HT1080 (cell line): ENCODE data around the gene SH3BP5. TPM values are rescaled to one million over a fixed set of nuclear protein-coding genes. Genes with fewer than 3 reads are reported as not detected.
A peak's percentile ranks its signal among the peaks of the same experiment; 100 is the strongest.
"Not testable (repeated sequence)": the region's sequence is repeated elsewhere in the genome, so short reads cannot be mapped to it uniquely, and the experiment has no call there.

Source experiments
- DNase-seq: peaks from one replicate; pipeline ENCODE4 v3.0.0-alpha.2; 2015; ENCODE audit warnings: low read depth
- polyA plus RNA-seq, 2 experiments: library from polyadenylated mRNA; depleted of rRNA; stranded (reverse); fragments of >200 nt; gene quantifications; 2 replicates each; pipeline ENCODE4 v1.2.3, GENCODE V29; 2015
- total RNA-seq: library from RNA; depleted of rRNA; stranded (reverse); fragments of >200 nt; shearing (Covaris generic); gene quantifications from 2 replicates; pipeline ENCODE4 v1.2.3, GENCODE V29; 2014; rRNA removed

The SH3BP5 gene
- 23.2 and 28.8 TPM in 2 replicates for total RNA-seq
- 36.9 and 41.4 TPM in 2 replicates for polyA plus RNA-seq (2015; cell fraction: cytosol; rRNA removed)
- 27.2 and 36.5 TPM in 2 replicates for polyA plus RNA-seq (2015; cell fraction: nucleus; rRNA removed)

DNA sequence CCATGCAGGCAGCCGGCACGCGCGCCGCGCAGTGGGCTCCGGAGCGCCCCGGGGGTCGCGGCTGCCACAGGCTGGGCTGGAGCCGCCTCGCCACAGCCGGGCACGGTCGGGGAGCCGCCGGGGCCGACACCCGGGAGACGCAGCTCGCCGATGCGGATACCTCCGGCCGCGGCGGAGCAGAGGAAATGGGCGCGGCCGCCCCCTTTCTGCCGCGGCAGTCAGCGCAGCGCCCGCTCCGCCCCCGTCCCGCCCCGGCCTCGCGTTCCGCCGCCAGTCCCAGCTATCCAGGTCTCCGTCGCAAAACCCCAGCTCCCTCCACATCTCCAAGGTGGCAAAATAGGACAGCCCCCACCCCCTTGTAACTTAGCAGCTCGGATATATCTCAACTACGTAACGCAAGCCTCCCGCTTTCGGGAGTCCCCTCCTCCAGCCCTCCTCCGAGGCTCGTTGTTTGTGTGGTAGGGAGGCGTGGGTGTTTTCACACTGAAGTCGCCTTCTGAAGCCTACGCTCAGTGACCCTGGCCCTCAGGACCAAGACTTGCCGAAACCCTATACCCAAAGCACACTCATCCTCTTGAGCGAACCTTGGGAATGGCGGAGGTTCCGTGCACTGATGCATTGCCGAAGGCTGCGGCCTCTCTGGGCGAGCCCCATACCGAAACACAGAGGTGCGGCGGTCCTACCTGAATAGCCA is at the start of gene SH3BP5:
Gene SH3BP5 (minus strand): TSS at position 182 of the 694 bp plus-strand sequence. CDS start 178 bp downstream, at position 4.
- peak; percentile 68 for DNase-seq

DNA sequence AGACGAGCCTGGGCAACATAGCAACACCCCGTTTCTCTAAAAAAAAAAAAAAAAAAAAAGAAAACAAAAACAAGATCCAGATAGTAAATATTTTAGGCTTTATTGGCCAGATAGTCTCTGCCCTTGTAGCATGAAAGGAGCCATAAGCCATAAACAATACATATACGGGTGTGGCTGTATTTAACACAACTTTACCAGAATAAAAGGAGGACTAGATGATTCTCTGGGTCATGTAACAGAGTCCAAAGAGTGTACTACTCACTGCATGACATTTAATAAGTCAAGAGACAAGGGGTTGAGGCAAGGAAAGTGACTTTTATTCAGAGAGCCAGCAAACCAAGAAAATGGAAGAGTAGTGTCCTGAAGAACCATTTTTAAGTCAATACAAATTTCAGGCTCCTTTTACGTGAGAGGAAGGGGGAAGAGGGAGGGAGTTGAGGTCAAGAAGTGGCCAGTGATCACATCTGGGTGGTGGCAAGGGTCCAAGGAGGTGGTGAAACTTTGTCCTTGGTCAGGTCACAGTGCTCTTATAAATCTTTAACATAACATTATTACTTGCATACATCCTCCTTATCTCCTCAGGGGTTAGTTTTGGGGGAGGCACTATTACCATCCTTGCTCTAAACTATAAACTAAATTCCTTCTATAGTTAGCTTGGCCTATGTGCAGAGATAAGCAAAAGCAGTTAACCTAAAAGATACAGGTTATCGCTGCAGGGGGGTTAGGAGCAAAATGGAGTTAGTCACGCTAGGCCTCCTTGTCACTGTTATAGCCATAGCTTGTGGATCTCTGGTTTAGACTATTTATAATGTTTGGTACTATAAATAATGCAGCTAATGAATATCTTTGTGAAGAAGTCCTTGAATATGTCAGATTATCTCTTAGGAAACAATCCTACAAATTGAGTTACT is 48.8 kb upstream of the SH3BP5 start:
- DNase-seq: no peak

DNA sequence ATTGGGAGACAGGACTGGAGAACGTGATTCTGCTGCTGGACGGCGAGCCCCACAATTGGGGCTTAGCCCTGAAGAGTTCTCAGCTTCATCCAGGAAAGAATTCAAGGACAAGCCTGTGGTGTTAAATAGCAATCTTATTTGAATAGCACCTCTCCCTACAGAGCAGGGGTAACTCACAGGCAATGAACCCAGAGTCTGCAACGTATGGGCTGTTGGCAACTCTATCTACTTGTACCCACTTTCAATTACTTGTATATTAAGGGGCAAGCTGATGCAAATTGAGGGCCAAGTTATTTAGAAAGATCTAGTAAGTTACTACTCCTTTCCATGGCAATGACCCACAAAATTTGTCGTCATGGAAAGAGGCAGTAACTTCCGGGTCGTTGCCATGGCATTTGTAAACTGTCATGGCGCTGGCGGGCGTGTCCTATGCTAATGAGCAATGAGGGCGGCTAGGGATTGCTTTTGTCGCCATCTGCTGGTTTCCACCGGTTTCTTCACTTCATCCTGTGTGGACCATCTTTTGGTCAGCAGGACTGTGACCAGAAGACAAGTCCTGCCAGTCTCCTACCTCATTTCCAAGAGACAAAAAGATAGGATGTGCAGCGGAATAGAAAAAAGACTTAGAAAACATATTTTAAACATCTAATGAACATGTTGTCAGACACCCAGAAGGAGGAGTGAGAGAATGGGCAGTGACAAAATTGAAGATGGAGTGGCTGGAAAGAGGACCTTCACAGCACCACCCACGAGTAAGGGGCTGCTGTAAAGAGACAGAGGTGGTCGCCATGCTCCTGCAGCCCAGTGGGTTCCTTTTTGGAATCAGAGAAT is 45.8 kb upstream of the SH3BP5 start:
- peak; percentile 90 for DNase-seq

DNA sequence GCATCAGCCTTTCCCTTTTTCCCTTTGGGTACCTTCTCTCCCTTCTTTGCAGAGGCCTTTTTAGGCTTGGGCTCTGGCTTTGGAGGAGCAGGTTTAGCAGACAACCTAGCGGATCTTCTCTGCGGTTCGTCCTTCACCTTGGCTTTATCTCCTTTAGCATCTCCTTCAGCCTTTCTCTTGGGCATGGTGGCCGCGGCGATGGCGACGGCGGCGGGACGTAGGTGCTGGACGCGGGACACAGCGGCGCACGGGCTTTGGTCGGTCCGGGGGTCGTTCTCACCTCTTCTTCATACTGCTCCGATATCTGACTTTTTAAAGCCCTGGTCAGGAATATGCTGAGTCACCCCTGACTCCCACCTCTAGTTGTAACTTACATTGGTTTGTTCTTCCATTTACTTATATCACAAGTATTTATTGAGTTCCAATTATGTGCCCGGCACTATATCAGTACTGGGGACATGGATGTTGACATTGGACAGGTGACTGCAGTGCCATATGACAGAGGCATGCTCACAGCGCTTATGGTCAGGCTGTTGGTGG is 43.1 kb upstream of the SH3BP5 start:
- no peak for DNase-seq

GRCh38 chr3:15372918-15373317 is 40.5 kb upstream of the SH3BP5 start:
- DNase-seq: no peak

GRCh38 chr3:15368561-15369135 is 36.3 kb upstream of the SH3BP5 start:
- peak; percentile 68 for DNase-seq

- DNase-seq: peak; percentile 40
Observed at GRCh38 chr3:15367059-15367458, 34.7 kb upstream of the SH3BP5 start.

- not testable (repeated sequence) for DNase-seq
Observed at GRCh38 chr3:15364078-15364477, 31.7 kb upstream of the SH3BP5 start.

- DNase-seq: no peak
Observed at GRCh38 chr3:15361494-15362214, 29.3 kb upstream of the SH3BP5 start.

DNA sequence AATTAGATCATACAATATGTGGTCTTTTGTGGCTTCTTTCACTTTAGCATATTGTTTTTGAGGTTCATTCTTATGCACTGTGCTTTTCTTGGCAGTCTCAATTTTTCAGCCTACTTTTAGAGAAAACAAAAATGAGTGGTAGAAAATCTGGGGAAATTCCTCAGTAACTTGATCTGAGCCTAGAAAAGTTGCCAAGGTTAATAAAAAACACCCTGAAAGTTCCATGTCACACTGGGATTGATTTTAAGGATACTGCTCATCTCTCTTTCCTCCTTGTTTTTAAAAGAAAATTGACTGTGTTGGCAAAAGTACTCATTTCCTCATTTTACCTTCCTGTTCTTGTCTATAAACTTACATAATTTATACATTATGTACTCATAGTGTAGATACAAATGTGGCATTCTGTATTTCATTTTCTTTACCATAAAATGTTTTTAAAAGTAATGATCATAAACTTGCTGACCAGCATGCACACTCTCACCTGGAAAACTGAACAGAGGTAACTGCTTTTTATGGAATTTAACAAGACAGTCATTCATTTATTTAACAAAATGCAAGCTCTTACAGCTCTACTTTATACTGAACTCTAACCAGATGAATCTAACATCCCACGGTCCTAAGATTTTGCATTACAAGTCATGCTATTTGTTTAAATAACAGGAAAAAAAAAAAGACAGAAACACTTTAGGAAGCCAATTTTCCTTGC is 28.6 kb upstream of the SH3BP5 start:
- DNase-seq: no peak

- peak; percentile 51 for DNase-seq
Observed at GRCh38 chr3:15359677-15360397, 27.5 kb upstream of the SH3BP5 start.

DNA sequence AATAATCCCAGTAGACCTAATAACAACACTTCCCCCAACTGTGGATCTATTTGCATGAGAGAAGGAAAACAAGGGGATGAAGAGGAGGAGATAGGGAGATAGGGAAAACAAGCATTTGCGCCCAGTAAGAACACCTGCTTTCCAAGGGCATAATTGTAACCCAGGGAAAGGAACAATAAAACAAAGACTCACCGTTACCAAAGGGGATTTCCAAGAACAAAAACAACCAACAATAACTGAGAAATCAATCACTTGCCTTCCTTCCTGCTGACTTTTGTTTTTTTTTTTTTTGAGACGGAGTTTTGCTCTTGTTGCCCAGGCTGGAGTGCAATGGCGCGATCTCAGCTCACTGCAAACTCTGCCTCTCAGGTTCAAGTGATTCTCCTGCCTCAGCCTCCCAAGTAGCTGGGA is 24.3 kb upstream of the SH3BP5 start:
- DNase-seq: not testable (repeated sequence)

DNA sequence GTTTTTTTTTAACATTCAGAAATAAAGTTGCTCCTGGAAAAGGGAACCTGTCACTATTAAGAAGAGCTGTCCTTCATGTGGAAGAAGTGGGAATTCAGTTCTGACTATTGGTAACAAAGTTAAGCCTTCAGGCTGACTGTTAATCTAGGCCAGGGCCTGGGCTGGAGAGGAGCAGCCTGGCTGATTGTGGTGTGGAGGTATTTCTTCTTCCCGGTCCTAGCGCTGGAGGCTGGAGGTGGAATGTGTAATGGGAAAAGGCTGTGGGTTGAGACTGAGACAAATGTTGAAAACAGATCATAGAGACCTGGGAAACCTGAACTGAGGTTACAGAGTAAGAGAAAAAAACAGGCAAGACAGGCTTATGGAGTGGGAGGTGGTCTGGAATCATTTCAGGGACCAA is 23.8 kb upstream of the SH3BP5 start:
- DNase-seq: no peak

DNA sequence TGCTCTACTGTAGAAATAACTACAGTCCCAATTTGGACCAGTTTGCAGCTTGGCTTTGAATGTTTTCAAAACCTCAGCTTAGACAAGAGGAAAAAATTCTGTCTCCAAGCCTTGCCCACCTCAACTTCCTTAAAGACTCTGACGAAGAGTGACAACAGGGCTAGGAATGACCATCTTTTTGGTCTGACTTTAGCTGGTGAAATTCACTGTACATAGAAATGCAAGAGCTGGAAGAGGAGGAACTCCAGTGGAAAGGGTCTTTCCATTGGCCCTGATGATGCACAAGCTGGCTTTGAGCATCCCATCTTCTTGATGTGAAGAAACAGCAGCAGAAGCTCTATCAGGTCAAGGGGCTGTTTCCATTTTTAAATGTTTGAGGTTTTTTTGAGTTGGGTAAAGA is 22.7 kb upstream of the SH3BP5 start:
- DNase-seq: no peak

DNA sequence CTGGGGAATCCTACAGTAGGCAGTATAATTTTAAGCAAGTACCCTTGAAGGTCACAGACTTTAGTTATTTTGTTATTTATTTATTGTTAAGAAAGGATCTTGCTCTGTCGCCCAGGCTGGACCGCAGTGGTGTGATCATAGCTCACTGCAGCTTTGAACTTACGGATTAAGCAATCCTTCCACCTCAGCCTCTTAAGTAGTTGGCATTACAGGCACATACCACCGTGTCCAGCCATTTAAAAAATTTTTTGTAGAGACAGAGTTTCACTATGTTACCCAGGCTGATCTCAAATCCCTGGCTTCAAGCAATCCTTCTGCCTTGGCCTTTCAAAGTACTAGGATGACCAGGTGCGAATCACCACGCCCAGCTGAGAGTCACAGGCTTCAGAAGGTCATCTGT is 22.1 kb upstream of the SH3BP5 start:
- DNase-seq: no peak

DNA sequence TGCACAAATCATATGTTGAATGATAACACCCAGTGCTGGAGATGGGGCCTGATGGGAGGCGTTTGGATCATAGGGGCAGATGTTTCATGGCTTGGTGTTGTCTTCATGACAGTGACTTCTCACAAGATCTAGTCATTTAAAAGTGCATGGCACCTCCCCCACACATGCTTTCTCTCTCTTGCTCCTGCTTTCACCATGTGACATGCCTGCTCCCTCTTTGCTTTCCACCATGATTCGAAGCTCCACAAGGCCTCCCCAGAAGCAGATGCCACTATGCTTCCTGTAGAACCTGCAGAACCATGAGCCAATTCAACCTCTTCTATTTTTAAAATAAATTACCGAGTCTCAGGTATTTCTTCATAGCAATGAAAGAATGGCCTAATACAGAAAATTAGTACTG is 17.8 kb upstream of the SH3BP5 start:
- no peak for DNase-seq

- DNase-seq: not testable (repeated sequence)
Observed at GRCh38 chr3:15349438-15349837, 17.1 kb upstream of the SH3BP5 start.

- DNase-seq: no peak
Observed at GRCh38 chr3:15348246-15348645, 15.9 kb upstream of the SH3BP5 start.

GRCh38 chr3:15347737-15348110 is 15.3 kb upstream of the SH3BP5 start:
- no peak for DNase-seq
